GM12873 (cell line): ENCODE data around the gene SENP1.

ENCODE experiments used
- CTCF ChIP-seq: IDR thresholded peaks from 2 replicates; pipeline ENCODE4 v1.5.1; 2012; ENCODE audit warnings: low read depth, mild to moderate bottlenecking, moderate library complexity, low read length, control low read depth; ENCODE audit not compliant: insufficient read depth; ENCODE audit errors: missing control alignments

Gene SENP1

GRCh38 chr12:48031135-48031960, 74.5 kb downstream of the SENP1 start:
- TF ChIP-seq CTCF, result no peak

- no peak for TF ChIP-seq CTCF
Observed at GRCh38 chr12:48030173-48030650, 75.7 kb downstream of the SENP1 start.

GRCh38 chr12:48029491-48030172, 76.2 kb downstream of the SENP1 start:
- TF ChIP-seq CTCF, result no peak

- no peak for TF ChIP-seq CTCF
Observed at GRCh38 chr12:48028541-48029431, 77.1 kb downstream of the SENP1 start.

GRCh38 chr12:48027183-48028002, 78.5 kb downstream of the SENP1 start:
- TF ChIP-seq CTCF, result no peak

GRCh38 chr12:48026060-48026827, 79.6 kb downstream of the SENP1 start:
- TF ChIP-seq CTCF, result no peak
